ENCODE measurements around the gene CHMP4A. TPM values are rescaled to one million over a fixed set of nuclear protein-coding genes. Genes with fewer than 3 reads are reported as not detected.

The CHMP4A gene
- total RNA-seq, result 10 to 100 TPM; 83.2 to 93.4 TPM

- DNase-seq (peak; percentile 99), ATAC-seq (peak; percentile 87)
- Mint-ChIP-seq H3K9me3 (ENCODE audit: insufficient read depth) (no peaks in the 10 kb centered on the region), H3K27me3 (ENCODE audit: low read depth) (no peaks in the 10 kb centered on the region), H3K4me1 (ENCODE audit: low read depth) (peaks cover 50% of the 10 kb centered on the region), H3K4me3 (peak within 1 kb of the TSS; percentile 87), H3K36me3 (ENCODE audit: low read depth) (peaks cover 59% of the 10 kb centered on the region), H3K27ac (peak within 1 kb of the TSS; percentile 97)
- POLR2A ChIA-PET, result interaction anchor here (0.6 to 8.8 kb wide), 37 partner anchors 8 to 891 kb away, joined by 3 to 87 read pairs (median 5); partner anchors contain the start of genes ADCY4, CIDEB, DHRS1 and EMC9
- CTCF ChIA-PET, result interaction anchor here (0.7 to 4.0 kb wide), 20 partner anchors 10 to 218 kb away, joined by 3 to 47 read pairs (median 6); partner anchors contain the start of genes CIDEB, DHRS1, IPO4 and IRF9
These were observed at the start of gene CHMP4A for GRCh38 chr14:24212924-24213865. CHMP4A (minus strand) TSS chr14:24213488; CDS start chr14:24213439, 49 bp downstream.

GRCh38 chr14:24261969-24262327 is 48.7 kb upstream of the CHMP4A start:
- DNase-seq (no peak), ATAC-seq (no peak)
- POLR2A ChIA-PET, result interaction anchor here (1.1 to 1.5 kb wide), 3 partner anchors 9 to 15 kb away, joined by 4 to 5 read pairs (median 4); partner anchors contain the start of gene RABGGTA
- CTCF ChIA-PET, result interaction anchor here (0.7 to 1.6 kb wide), 6 partner anchors 9 to 46 kb away, joined by 3 to 5 read pairs (median 4); partner anchors contain the start of genes CIDEB, MDP1, RABGGTA and TINF2
- peaks cover 8% of the 10 kb centered on the region for H3K36me3 Mint-ChIP-seq (ENCODE audit: low read depth)
- H3K9me3 Mint-ChIP-seq (ENCODE audit: insufficient read depth), result no peaks in the 10 kb centered on the region
- H3K4me1 Mint-ChIP-seq (ENCODE audit: low read depth), result no peaks in the 10 kb centered on the region
- H3K27me3 Mint-ChIP-seq (ENCODE audit: low read depth), result no peaks in the 10 kb centered on the region
- H3K27ac Mint-ChIP-seq, result no peak overlapping the region
- H3K4me3 Mint-ChIP-seq, result no peak overlapping the region

- no peak overlapping the region for H3K27ac Mint-ChIP-seq
- CTCF ChIA-PET, result interaction anchor here (0.8 to 1.6 kb wide), 4 partner anchors 9 to 46 kb away, joined by 3 to 5 read pairs (median 4); partner anchors contain the start of genes CIDEB, RABGGTA and TINF2
- no peak overlapping the region for H3K4me3 Mint-ChIP-seq
- H3K4me1 Mint-ChIP-seq (ENCODE audit: low read depth), result no peaks in the 10 kb centered on the region
- H3K9me3 Mint-ChIP-seq (ENCODE audit: insufficient read depth), result no peaks in the 10 kb centered on the region
- no peak for ATAC-seq
- no peak for DNase-seq
- H3K36me3 Mint-ChIP-seq (ENCODE audit: low read depth), result peaks cover 3% of the 10 kb centered on the region
- POLR2A ChIA-PET, result interaction anchor here (1.5 kb wide), 2 partner anchors 9 to 10 kb away, joined by 4 to 5 read pairs; partner anchors contain the start of gene RABGGTA
- no peaks in the 10 kb centered on the region for H3K27me3 Mint-ChIP-seq (ENCODE audit: low read depth)
These were observed 48.1 kb upstream of the CHMP4A start for GRCh38 chr14:24261256-24261968.

GRCh38 chr14:24260780-24261157 is 47.5 kb upstream of the CHMP4A start:
- no peaks in the 10 kb centered on the region for H3K36me3 Mint-ChIP-seq (ENCODE audit: low read depth)
- ATAC-seq, result no peak
- H3K27me3 Mint-ChIP-seq (ENCODE audit: low read depth), result no peaks in the 10 kb centered on the region
- H3K27ac Mint-ChIP-seq, result no peak overlapping the region
- H3K4me1 Mint-ChIP-seq (ENCODE audit: low read depth), result no peaks in the 10 kb centered on the region
- ChIA-PET POLR2A (no interaction called here), CTCF (no interaction called here)
- no peaks in the 10 kb centered on the region for H3K9me3 Mint-ChIP-seq (ENCODE audit: insufficient read depth)
- H3K4me3 Mint-ChIP-seq, result no peak overlapping the region
- DNase-seq, result no peak

GRCh38 chr14:24260026-24260779 is 46.9 kb upstream of the CHMP4A start:
- Mint-ChIP-seq H3K4me3 (no peak overlapping the region), H3K36me3 (ENCODE audit: low read depth) (peaks cover 2% of the 10 kb centered on the region), H3K27ac (peak overlapping the region; percentile 20), H3K4me1 (ENCODE audit: low read depth) (no peaks in the 10 kb centered on the region), H3K9me3 (ENCODE audit: insufficient read depth) (no peaks in the 10 kb centered on the region), H3K27me3 (ENCODE audit: low read depth) (no peaks in the 10 kb centered on the region)
- no peak for DNase-seq
- ATAC-seq, result no peak
- ChIA-PET CTCF (no interaction called here), POLR2A (interaction anchor here (0.7 kb wide), 1 partner anchor 17 kb away, joined by 3 read pairs; no protein-coding TSS in a partner anchor)

GRCh38 chr14:24259282-24260025 is 46.2 kb upstream of the CHMP4A start:
- peak overlapping the region; percentile 20 for H3K27ac Mint-ChIP-seq
- H3K27me3 Mint-ChIP-seq (ENCODE audit: low read depth), result no peaks in the 10 kb centered on the region
- ATAC-seq (no peak), DNase-seq (no peak)
- CTCF ChIA-PET, result interaction anchor here (4.2 kb wide), 1 partner anchor 11 kb away, joined by 16 read pairs; the partner anchor contains the start of gene RABGGTA
- H3K9me3 Mint-ChIP-seq (ENCODE audit: insufficient read depth), result no peaks in the 10 kb centered on the region
- no peak overlapping the region for H3K4me3 Mint-ChIP-seq
- POLR2A ChIA-PET, result interaction anchor here (0.7 to 1.2 kb wide), 2 partner anchors 16 to 40 kb away, joined by 3 read pairs; partner anchors contain the start of genes DHRS1 and NOP9
- peaks cover 4% of the 10 kb centered on the region for H3K36me3 Mint-ChIP-seq (ENCODE audit: low read depth)
- H3K4me1 Mint-ChIP-seq (ENCODE audit: low read depth), result no peaks in the 10 kb centered on the region

- ChIA-PET POLR2A (interaction anchor here (1.2 to 2.9 kb wide), 2 partner anchors 12 to 41 kb away, joined by 3 to 13 read pairs; partner anchors contain the start of genes DHRS1, NOP9 and RABGGTA), CTCF (interaction anchor here (1.9 to 4.2 kb wide), 2 partner anchors 11 to 12 kb away, joined by 5 to 16 read pairs; partner anchors contain the start of gene RABGGTA)
- no peak overlapping the region for H3K27ac Mint-ChIP-seq
- H3K9me3 Mint-ChIP-seq (ENCODE audit: insufficient read depth), result no peaks in the 10 kb centered on the region
- no peak overlapping the region for H3K4me3 Mint-ChIP-seq
- H3K27me3 Mint-ChIP-seq (ENCODE audit: low read depth), result no peaks in the 10 kb centered on the region
- no peak for DNase-seq
- peaks cover 6% of the 10 kb centered on the region for H3K36me3 Mint-ChIP-seq (ENCODE audit: low read depth)
- no peak for ATAC-seq
- no peaks in the 10 kb centered on the region for H3K4me1 Mint-ChIP-seq (ENCODE audit: low read depth)
These were observed 45.4 kb upstream of the CHMP4A start for GRCh38 chr14:24258548-24259265.

- Mint-ChIP-seq H3K27ac (no peak overlapping the region), H3K4me1 (ENCODE audit: low read depth) (no peaks in the 10 kb centered on the region), H3K4me3 (no peak overlapping the region), H3K27me3 (ENCODE audit: low read depth) (no peaks in the 10 kb centered on the region), H3K36me3 (ENCODE audit: low read depth) (peaks cover 6% of the 10 kb centered on the region), H3K9me3 (ENCODE audit: insufficient read depth) (no peaks in the 10 kb centered on the region)
- ATAC-seq (no peak), DNase-seq (no peak)
- ChIA-PET CTCF (interaction anchor here (1.9 to 4.2 kb wide), 2 partner anchors 10 to 12 kb away, joined by 5 to 16 read pairs; partner anchors contain the start of gene RABGGTA), POLR2A (interaction anchor here (1.2 to 2.9 kb wide), 2 partner anchors 13 to 16 kb away, joined by 5 to 13 read pairs; partner anchors contain the start of genes RABGGTA and TINF2)
These were observed 44.8 kb upstream of the CHMP4A start for GRCh38 chr14:24258119-24258518.

- ATAC-seq (no peak), DNase-seq (no peak)
- Mint-ChIP-seq H3K36me3 (ENCODE audit: low read depth) (peaks cover 6% of the 10 kb centered on the region), H3K4me3 (no peak overlapping the region), H3K27ac (no peak overlapping the region), H3K4me1 (ENCODE audit: low read depth) (no peaks in the 10 kb centered on the region), H3K9me3 (ENCODE audit: insufficient read depth) (no peaks in the 10 kb centered on the region), H3K27me3 (ENCODE audit: low read depth) (no peaks in the 10 kb centered on the region)
- CTCF ChIA-PET, result interaction anchor here (0.8 to 4.2 kb wide), 6 partner anchors 9 to 52 kb away, joined by 3 to 16 read pairs (median 4); partner anchors contain the start of genes RABGGTA and TINF2
- POLR2A ChIA-PET, result interaction anchor here (1.2 to 2.9 kb wide), 2 partner anchors 14 to 15 kb away, joined by 5 to 13 read pairs; partner anchors contain the start of genes RABGGTA and TINF2
These were observed 43.7 kb upstream of the CHMP4A start for GRCh38 chr14:24256960-24257359.

Data from activated CD8-positive, alpha-beta T cell treated with anti-CD3 and anti-CD28 coated beads, Interleukin-2, amount 10 ng/mL, durations not matched to agents 7 days and 5 days (primary cell).